Measurements from ENCODE around the gene CTTNBP2NL.

- no peak for TF ChIP-seq CTCF (conservative IDR thresholded peaks at IDR 0.05)
- no peak for TF ChIP-seq EZH2 (IDR thresholded peaks at IDR 0.05; ENCODE audit: low read depth)
Measured at GRCh38 chr1:112357467-112357866, 38.5 kb upstream of the CTTNBP2NL start.

Measured in PC-9 (cell line).